IPS-11a (cell line): ENCODE data around the gene ITPK1.

Experiments used
- H3K4me3 ChIP-seq: one replicate; pipeline ENCODE4 v1.5.1; 2013; ENCODE audit warnings: low read depth, low read length, control low read depth

The ITPK1 gene

DNA sequence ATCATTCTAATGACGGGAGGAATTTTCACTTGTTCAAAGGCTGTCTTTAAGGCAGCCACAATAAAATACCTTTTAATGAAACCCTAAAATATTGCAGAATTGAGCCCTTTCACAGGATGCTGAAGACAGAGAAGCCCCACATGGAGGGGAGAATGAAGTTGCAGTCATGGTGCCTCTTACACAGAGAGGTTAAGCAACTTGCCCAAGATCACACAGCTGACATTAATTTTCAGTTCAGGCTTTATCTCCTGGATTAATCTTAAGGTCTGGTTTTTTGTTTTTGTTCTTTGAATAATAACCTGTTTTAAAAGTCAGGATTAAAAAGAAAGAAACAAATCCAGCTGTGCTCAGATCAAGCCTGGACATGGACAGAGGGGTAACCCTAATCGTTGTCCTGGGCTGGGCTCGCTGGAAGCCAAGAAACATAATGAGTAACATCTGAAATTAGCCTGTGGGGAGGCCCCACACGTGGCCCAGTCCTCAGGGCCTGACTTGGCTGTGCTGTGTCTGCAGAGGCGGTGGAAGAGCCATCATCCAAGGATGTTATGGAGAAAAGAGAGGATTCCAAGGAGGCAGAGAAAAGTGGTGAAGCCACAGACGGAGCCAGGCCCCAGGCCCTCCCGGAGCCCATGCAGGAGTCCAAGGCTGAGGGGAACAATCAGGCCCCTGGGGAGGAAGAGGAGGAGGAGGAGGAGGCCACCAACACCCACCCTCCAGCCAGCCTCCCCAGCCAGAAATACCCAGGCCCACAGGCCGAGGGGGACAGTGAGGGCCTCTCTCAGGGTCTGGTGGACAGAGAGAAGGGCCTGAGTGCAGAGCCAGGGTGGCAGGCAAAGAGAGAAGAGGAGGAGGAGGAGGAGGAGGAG is 184.8 kb downstream of the ITPK1 start:
- H3K4me3 ChIP-seq: no peak overlapping the region

DNA sequence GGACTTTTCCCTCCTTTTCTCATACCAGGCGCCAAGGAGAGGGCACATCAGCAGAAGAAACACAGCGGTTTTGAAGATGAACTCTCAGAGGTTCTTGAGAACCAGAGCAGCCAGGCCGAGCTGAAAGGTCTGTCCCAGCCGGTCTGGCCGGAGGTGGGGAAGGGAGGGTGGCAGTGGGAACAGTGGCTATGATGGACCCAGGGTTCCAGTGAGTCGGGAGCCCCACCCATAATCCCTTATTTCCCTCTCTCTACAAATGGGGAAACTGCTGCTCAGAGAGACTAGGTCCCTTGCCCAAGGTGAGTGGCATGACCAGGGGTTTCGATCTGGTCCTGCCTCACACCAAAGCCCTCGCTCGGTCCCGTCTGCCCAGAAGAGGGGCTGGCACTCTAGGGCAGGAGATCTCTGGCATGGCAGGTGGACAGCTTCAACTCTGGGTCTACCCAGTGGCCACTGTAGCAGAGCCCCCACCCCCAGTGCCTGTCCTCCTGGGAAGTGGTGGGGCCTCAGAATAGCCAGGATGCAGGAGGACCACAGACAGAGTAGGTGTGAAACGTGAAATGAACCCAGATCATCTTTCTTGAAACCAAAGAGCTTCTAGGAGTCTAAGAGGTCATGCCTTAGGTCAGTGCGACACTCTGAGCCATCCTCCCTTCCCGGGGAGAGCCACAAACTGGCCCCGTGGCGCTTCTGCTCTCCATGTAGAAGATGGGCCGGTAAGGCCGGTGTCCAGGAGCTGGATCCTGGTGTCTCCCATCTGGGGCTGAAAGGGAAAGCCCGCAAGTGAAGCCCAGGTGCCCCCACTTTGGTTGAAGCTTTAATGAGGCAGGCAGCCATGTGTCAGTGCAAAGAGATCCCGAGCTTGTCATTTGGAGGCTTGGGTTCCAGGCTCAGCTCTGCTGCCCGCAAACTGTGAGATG is 185.8 kb downstream of the ITPK1 start:
- H3K4me3 ChIP-seq: no peak overlapping the region

DNA sequence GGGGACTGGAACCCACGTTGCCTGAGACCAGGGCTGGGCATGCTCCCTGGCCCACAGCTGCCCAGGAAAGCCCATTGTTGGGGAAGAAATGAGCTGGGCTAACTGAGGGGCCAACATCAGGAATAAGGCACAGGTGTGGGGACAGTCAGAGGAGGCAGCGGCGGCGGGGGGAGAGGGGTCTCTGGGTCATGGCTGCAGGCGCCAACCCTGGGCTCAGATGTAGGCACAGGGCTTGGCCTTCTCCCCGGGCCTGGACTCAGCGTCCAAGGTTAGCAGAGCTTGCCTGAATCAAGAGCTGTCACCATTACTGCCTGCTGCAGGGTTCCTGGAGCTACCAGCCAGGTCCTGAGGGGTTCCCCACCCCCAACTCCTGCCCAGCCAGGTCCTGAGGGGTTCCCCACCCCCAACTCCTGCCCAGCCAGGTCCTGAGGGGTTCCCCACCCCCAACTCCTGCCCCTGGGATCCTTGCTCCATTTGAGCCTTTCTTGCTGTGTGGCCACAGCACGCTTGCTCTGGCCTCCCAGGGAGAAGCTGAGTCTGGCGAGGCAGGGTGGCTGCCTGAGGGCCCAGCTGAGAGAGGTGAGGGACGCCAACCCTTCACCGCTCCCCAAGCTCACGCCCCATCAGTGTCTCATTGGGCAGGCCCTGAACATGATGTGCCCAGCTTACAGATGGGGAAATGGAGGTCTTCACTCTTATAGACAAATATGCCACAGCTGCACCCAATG is 186.6 kb downstream of the ITPK1 start:
- no peak overlapping the region for H3K4me3 ChIP-seq

DNA sequence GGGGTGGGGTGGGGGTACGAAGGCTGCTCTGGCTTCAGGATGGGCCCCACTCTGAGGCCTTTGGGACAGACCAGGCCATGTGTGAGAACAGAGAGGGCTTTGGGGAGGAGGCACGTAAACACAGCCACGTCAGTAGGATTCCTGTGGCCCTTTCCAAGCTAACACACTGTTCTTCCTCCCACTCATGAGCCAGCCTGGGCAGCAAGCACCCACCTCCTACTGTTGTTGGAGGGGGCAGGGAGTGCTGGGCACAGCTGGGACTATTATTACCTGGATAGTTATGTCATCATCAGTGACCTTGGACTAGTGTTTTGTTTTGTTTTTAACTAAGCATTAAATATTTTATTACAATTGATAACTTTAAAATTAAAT is 187.5 kb downstream of the ITPK1 start:
- no peak overlapping the region for H3K4me3 ChIP-seq

DNA sequence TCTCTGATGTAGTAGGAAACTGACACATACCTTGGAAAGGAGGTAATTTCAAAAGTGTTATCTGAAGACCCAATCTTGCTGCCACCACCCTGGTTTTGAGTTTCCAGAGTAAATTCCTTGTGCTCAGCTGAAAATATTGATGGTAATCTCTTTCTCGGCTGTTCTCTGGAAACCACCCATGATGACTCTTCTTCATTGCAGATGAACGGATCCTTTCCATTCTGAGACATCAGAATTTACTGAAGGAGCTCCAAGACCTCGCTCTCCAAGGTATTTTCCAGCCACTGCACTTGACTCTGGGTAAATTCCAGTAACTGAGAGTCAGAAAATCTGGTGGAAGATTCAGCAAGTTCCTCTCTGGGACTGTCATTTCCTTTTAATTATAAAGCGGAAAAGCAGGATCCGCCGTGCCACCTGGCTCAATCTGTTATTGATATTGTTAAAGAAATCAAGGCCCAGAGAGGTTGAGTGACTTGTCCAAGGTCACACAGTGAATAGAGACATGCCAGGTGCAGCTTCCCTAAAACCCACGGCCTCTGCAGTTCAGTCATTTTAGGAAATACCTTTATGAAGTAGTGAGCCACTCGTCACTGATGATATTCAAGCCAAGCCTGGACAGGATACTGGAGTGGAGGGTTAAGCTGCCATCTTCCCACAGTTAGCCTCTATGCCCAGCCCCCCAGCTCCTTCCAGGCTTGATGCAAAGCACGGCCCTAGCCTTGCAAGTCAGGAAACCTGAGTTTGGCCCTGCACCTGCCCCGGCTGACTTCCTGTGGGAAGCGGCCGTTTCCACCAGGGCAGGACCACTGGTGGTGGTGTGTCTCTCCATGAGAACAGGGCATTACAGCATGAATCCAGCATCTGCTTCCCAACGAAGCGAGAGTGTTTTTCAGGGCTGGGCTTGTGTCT is 188.1 kb downstream of the ITPK1 start:
- no peak overlapping the region for H3K4me3 ChIP-seq

DNA sequence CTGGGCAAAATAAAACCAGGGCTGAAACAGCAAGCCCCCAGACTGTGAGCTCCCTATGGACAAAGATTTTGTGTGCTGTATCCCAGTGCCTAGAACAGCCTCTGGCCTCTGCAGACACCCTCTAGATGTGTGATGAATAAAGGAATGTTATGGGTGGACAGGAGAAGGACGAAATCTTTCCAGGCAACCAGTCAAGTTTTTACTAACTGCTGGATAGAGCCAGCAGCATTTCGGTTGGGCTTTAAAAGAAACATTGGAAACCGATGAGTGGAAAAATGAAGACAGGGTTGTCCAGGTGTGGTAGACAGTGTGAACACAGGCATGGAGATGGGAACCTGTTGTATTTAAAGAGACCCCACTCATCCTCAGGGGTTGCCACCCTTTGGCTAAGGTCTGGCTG is 188.8 kb downstream of the ITPK1 start:
- no peak overlapping the region for H3K4me3 ChIP-seq

DNA sequence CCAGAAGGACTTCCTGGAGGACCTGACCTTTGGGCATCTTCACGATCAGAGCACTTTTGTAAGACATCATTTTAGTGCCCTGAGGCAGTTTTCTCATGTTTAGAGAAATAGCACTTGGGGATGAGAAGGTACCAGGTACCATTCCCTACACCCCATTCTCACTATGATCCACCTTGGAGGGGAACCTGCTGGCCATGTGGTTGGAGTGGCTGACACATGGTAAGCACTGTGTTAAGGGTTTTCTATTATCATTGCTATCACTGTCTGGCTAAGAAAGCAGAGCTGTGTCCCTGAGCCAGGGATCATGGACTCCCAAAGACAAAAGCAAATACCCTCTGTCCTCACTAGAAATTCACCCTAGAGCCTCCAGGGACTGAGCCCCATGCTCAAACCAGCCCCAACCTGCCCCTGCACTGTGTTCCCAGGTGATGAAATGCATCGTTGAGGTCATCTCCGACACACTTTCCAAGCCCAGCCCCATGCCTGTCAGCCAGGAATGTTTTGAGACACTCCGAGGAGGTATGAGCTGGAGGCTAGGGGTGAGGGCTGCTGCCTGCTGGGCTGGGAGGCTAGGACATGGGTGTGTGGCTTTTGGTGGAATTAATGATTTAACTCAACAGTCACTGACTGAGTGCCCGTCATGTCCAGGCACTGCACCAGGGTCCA is 189.4 kb downstream of the ITPK1 start:
- no peak overlapping the region for H3K4me3 ChIP-seq

DNA sequence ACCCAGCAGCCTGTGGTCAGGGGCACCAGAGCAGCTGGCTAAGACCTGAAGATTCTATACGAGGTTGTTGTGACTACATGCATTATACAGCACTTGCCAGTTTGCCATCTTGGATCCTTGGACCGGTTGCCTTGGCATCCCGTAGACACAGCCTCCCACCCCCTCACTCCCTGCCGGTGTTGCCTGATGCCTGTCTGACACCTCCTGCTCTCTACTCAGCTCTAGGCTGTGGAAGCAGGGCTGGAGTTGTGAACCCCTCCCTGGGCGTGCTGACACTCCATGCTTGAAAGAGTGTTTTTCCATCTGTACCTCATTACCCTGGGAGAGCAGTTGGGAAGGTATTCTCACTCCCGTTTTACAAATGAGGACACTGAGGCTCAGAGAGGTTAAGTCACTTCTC is 190.3 kb downstream of the ITPK1 start:
- H3K4me3 ChIP-seq: no peak overlapping the region

DNA sequence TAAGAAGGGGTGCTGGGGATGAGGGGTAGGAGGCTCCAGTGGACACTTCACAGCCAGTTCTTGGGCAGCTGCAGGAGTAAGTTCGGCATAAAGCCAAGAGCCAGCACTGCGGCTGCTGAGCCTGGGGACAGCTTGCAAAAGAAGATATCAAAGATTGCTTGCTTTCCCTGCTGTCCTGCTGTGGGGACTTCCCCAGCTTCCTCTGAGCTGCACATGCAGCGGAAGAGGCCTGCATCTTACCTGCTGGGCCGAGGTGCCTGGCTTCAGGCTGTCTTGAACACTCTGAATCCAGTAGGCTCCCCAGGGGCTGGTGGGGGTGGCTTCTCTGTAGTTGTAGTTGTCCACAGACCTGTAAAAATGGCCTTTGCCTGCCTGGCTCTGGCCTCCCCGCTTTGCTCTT is 191.5 kb downstream of the ITPK1 start:
- H3K4me3 ChIP-seq: no peak overlapping the region

DNA sequence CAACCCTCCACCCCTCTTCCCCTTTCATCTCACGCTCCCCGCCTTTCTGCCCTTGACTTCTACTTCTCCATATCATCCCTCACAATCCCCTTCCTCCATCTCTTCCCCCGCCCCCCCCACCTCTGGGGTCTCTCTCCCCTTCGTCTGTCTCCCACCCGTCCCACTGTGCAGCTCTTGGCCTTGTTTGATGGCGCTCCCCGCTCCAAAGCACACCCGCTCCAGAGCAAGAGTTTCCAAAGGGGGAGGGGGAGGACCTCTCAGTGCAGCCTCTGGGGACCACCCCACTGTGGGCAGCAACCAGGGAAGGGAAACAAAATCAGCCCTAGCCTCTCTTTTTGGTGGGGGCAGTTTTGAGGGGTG is 192.0 kb downstream of the ITPK1 start:
- H3K4me3 ChIP-seq: peak overlapping the region; percentile 64

DNA sequence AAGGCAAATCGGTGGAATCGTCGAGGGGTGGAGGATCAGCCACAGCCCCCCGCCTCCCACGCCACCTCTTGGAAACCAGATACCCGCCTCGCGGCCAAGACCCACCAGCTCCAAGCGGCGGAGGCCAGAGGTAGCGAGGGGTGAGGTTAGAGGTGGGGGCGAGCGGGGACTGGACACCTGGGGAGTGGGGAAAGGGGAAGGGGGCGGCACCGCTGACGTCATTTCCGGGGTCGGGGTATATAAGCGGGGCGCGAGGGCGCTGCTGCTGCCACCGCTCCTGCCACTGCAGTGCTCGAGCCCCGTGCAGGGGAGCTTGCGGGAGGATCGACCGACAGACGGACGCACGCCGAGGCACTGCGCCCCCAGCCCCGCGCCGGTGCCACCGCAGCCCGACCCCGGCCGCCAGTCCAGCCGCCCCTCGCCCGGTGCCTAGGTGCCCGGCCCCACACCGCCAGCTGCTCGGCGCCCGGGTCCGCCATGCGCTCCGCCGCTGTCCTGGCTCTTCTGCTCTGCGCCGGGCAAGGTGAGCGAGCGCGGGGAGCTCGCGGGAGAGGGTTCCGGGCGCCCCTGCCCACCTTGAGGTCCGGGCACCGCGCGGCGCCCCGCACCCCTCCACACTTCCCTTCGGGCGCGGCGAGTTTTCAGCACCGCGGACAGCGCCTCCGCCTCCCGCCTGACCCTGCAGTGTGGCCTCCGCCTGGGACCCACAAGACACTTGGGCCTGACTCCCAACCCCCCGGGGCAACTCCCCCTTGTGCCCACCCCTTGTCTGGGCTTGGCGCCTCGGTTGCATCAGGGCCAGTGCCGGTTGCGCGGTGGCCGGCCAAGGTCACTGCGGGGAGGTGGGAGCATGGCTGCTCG is 192.6 kb downstream of the ITPK1 start, which contains the start of gene CHGA:
TSS of gene CHGA (plus strand) at position 268 of the 861 bp plus-strand sequence. CDS start at position 478, 210 bp downstream.
- peak within 1 kb of the TSS; percentile 64 for H3K4me3 ChIP-seq

DNA sequence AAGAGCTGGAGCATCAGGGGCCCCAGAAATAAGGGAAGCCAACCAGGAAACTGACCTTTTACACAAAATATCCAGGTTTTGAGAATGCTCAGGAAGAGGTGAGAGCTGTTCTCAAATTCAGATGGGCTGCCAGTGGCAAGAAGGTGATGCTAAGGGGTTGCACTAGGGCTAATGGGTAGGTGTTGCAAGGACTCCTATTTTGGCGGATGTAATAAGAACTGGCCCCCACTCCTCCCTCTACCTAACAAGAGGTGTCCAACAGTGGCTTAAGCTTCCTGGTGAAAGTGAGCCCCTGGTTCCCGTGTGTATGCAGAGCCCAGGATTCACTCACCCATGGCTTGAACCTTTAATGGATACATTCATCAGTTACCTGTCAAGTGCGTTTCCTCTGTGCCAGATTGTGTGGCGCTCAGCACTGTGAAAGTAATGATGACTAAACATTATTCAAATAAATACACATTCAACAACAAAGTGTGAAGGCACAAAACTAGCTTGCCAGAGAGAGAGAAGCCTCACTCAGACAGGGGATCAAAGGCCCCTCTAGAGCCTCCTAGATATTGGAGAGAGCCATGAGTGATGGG is 193.5 kb downstream of the ITPK1 start:
- H3K4me3 ChIP-seq: peak overlapping the region; percentile 64

DNA sequence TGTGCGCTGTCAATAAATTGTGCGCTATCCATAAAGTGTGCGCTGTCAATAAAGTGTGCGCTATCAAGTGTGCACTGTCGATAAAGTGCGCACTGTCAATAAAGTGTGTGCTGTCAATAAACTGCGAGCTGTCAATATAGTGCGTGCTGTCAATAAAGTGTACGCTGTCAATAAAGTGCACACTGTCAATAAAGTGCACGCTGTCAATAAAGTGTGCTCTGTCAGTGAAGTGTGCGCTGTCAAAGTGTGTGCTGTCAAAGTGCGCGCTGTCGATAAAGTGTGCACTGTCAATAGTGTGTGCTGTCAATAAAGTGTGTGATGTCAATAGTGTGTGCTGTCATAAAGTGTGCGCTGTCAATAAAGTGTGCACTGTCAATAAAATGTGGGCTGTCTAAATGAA is 195.7 kb downstream of the ITPK1 start:
- H3K4me3 ChIP-seq: no peak overlapping the region

DNA sequence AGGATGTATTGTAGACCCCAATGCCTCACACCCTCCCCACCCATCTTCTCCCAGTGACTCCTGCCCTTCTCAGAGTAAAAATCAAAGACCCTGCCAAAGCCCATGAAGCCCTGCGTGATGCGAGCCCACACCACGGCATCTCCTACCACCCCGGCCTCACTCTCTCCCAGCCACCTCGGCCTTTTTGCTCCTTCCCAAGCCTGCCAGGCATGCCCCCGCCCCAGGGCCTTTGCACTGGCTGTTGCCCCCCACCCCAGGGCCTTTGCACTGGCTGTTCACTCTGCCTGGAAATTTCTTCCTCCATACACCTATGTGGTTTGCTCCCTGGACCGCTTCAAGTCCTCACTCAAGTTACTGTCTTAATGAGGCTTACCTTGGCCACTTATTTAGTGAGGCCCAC is 197.8 kb downstream of the ITPK1 start:
- H3K4me3 ChIP-seq: no peak overlapping the region

DNA sequence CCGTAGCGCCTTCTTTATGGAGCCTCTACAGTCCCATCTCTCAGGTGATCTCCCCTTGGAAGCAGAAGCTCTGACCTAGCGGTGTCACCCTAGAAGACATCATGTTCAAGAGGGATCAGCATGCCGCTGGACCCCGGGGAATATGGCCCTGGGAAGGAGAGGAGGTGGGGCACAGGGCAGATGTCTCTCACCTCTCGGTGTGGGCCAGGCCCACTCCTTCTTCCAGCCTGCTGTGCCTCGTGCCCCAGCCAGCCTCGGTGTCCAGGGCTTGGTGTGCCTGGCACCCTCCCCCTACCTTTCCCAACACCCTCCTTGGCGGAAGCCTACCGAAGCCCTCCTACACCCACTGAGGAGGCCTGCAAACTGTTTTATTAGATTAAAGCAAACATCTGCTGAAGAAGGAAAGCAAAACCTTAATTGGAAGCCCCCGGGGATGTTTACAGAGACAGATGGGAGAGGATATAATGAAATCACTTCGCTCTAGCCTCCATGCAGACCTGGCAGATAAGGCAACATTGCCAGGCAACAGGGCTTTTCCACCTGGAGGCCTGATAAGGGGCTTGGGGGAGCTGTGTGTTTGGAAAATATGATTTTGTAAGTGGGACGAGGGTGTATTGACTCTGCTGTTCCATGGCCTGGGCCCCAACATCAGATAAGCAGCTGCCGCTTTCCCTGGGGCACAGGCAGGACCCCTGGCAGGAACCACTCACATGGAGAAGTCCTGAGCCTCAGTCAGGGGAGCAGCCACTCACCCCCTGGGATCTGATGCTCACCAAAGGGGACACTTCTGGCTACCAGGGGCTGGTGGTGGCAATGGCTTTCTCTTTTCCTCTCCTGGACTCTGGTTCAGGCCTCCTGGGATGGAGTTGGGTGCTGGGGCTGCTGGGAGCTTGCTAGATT is 198.4 kb downstream of the ITPK1 start:
- H3K4me3 ChIP-seq: no peak overlapping the region

DNA sequence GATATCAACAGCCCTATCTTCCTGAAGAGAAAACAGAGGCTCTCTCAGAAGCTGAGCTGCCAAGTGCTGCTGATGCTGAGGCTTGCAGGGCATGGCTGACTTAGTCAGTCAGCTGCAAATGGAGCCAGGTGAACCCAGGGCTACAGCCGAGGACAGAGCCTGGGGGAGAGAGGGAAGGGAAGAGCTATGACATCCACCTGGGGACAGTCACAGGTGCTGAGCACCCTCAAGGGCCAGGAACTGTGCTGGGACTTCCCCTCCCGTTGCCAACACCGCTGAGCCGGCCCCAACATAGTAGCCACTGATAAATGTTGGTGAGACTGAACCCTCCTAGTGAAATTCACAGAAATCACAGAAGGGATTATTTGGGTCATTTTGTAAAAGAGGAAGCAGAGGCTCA is 199.5 kb downstream of the ITPK1 start:
- no peak overlapping the region for H3K4me3 ChIP-seq

DNA sequence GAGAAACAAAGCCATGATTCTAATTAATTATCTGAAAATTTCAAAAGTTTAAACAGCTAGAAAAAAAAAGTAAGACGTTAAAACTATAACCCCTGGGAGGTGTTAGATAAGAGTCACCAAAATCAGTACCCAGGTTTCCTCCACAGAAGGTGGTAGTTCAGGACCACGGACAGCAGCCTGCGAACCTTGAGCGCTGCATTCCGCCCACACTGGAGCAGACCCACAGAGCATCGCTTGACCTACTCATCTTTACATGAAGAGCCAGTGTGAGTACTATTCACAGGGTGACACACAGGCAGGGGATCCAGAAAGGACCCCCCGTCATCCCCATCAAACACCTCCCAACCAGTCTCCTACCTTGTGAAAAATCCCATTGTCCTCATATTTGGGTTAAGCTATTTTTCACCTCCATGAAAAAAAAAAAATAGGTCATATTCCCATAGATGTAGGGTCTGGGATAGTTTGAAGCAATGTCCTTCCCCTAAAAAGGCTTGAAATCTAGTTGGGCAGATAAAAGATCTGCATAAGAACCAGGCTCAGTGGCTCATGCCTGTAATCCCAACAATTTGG is 201.6 kb downstream of the ITPK1 start:
- no peak overlapping the region for H3K4me3 ChIP-seq
